HG03097 (cell line): Measurements from ENCODE around the gene KHDRBS2.

Experiments used
- ATAC-seq: cut with Tn5 transposase; IDR thresholded peaks from one replicate; pipeline ENCODE4 v1.9.1; 2021; ENCODE audit not compliant: unreplicated experiment, low FRiP score

Gene KHDRBS2

GRCh38 chr6:62039605-62040004 is 246.4 kb downstream of the KHDRBS2 start:
- no peak for ATAC-seq

- no peak for ATAC-seq
These were observed 248.6 kb downstream of the KHDRBS2 start for GRCh38 chr6:62037445-62037844.

- ATAC-seq = no peak
These were observed 250.1 kb downstream of the KHDRBS2 start for GRCh38 chr6:62035952-62036351.

- no peak for ATAC-seq
These were observed 272.3 kb downstream of the KHDRBS2 start for GRCh38 chr6:62013719-62014118.

GRCh38 chr6:62009445-62009844 is 276.6 kb downstream of the KHDRBS2 start:
- ATAC-seq = no peak

GRCh38 chr6:61989616-61990015 is 296.4 kb downstream of the KHDRBS2 start:
- ATAC-seq = no peak

GRCh38 chr6:61980622-61981021 is 305.4 kb downstream of the KHDRBS2 start:
- no peak for ATAC-seq

GRCh38 chr6:61977947-61978346 is 308.1 kb downstream of the KHDRBS2 start:
- ATAC-seq = no peak

- ATAC-seq = no peak
These were observed 308.9 kb downstream of the KHDRBS2 start for GRCh38 chr6:61977099-61977498.

- no peak for ATAC-seq
These were observed 326.8 kb downstream of the KHDRBS2 start for GRCh38 chr6:61959196-61959595.

- no peak for ATAC-seq
These were observed 332.2 kb downstream of the KHDRBS2 start for GRCh38 chr6:61953851-61954250.

- no peak for ATAC-seq
These were observed 334.4 kb downstream of the KHDRBS2 start for GRCh38 chr6:61951586-61951985.

- ATAC-seq = no peak
These were observed 335.2 kb downstream of the KHDRBS2 start for GRCh38 chr6:61950811-61951210.

- ATAC-seq = no peak
These were observed 336.1 kb downstream of the KHDRBS2 start for GRCh38 chr6:61949971-61950370.

- ATAC-seq = no peak
These were observed 336.9 kb downstream of the KHDRBS2 start for GRCh38 chr6:61949161-61949560.

- no peak for ATAC-seq
These were observed 338.6 kb downstream of the KHDRBS2 start for GRCh38 chr6:61947311-61947947.

- ATAC-seq = no peak
These were observed 345.1 kb downstream of the KHDRBS2 start for GRCh38 chr6:61940919-61941318.

- no peak for ATAC-seq
These were observed 350.7 kb downstream of the KHDRBS2 start for GRCh38 chr6:61935242-61935846.

GRCh38 chr6:61909486-61909885 is 376.5 kb downstream of the KHDRBS2 start:
- no peak for ATAC-seq

- no peak for ATAC-seq
These were observed 384.3 kb downstream of the KHDRBS2 start for GRCh38 chr6:61901748-61902147.

GRCh38 chr6:61894536-61894935 is 391.5 kb downstream of the KHDRBS2 start:
- no peak for ATAC-seq

- no peak for ATAC-seq
These were observed 398.6 kb downstream of the KHDRBS2 start for GRCh38 chr6:61887423-61887822.
